ENCODE measurements around the gene CREB3L4. TPM values are rescaled to one million over a fixed set of nuclear protein-coding genes. Genes with fewer than 3 reads are reported as not detected.

Gene CREB3L4
- total and polyA plus RNA-seq, 2 of the 4 experiments (the other 2 are of a cell fraction) = 6.5 to 9.8 TPM

- Histone ChIP-seq H4K5ac (ENCODE audit: low read depth, low read length) (no peak overlapping the region), H3K79me1 (ENCODE audit: low read depth in 1 of 2, low read length in 2 of 2) (peaks cover 0 to 4% of the 10 kb centered on the region in 2 experiments; a peak in 2 of 4 replicates), H3K36me3 (ENCODE audit: control insufficient read depth, insufficient read depth, low read length) (peaks cover 62% of the 10 kb centered on the region), H4K91ac (ENCODE audit: insufficient read depth, low read depth, low read length) (no peak overlapping the region), H3K4me3 (ENCODE audit: insufficient read depth, low read depth, low read length) (no peak overlapping the region), H2AK5ac (ENCODE audit: low read depth, low read length) (no peak overlapping the region), H2BK15ac (ENCODE audit: low read depth, low read length) (no peak overlapping the region), H3K9ac (ENCODE audit: low read depth, low read length) (no peak overlapping the region), H2BK20ac (ENCODE audit: low read depth, low read length) (no peak overlapping the region), H3K56ac (ENCODE audit: extremely low read depth, insufficient read depth, low read length) (no peak overlapping the region), H3K9me1 (ENCODE audit: insufficient read depth, low read length) (peaks cover 6% of the 10 kb centered on the region), H2AFZ (replicated peaks; ENCODE audit: low read length, poor library complexity) (no peak overlapping the region), H3K27ac (ENCODE audit: insufficient read depth, low read length) (no peak overlapping the region), H2AK9ac (replicated peaks; ENCODE audit: low read depth, low read length, poor library complexity) (no peak overlapping the region), H3K14ac (replicated peaks; ENCODE audit: low read depth, low read length) (no peak overlapping the region), H2BK5ac (ENCODE audit: low read depth, low read length, poor library complexity, severe bottlenecking) (no peak overlapping the region), H3K4me2 (ENCODE audit: low read depth, low read length) (no peak overlapping the region), H3K9me3 (ENCODE audit: control insufficient read depth, insufficient read depth, low read length) (no peaks in the 10 kb centered on the region), H3K23ac (ENCODE audit: low read depth, low read length) (no peak overlapping the region), H3K27me3 (ENCODE audit: control insufficient read depth, insufficient read depth, low read length) (no peaks in the 10 kb centered on the region), H3K18ac (ENCODE audit: low read depth, low read length) (no peak overlapping the region), H4K8ac (ENCODE audit: low read depth in 2 of 2, low read length in 2 of 2) (no peak overlapping the region), H4K20me1 (ENCODE audit: insufficient read depth, low read length) (peaks cover 6% of the 10 kb centered on the region; the same call in 1 of the 2 replicates), H3K4ac (ENCODE audit: low read depth, low read length) (no peak overlapping the region), H3K4me1 (ENCODE audit: control insufficient read depth, insufficient read depth, low read length) (peaks cover 7% of the 10 kb centered on the region), H2BK120ac (ENCODE audit: low read depth, low read length) (no peak overlapping the region)
- intact Hi-C loops (cut with micrococcal nuclease) = no loop called here
- ATAC-seq (ENCODE audit: low read depth) (no peak), DNase-seq (no peak)
- in situ Hi-C loops (cut with MboI; ENCODE audit: low sequenced_read_pairs) = no loop called here
- ChIA-PET CTCF (no interaction called here), POLR2A (ENCODE audit: unreplicated experiment) (no interaction called here)
- no peak for TF ChIP-seq CEBPB (IDR thresholded peaks at IDR 0.05; ENCODE audit: low read depth, low read length)
- no peak for TF ChIP-seq RFX5 (IDR thresholded peaks at IDR 0.05; ENCODE audit: low read depth, low read length)
- no peak for TF ChIP-seq MAFK (IDR thresholded peaks at IDR 0.05; ENCODE audit: low read depth, low read length)
- TF ChIP-seq SMC3 (IDR thresholded peaks at IDR 0.05; ENCODE audit: low read depth, low read length) = no peak
- no peak for TF ChIP-seq BHLHE40 (IDR thresholded peaks at IDR 0.05; ENCODE audit: low read depth, low read length)
- no peak for TF ChIP-seq RCOR1 (IDR thresholded peaks at IDR 0.05; ENCODE audit: insufficient replicate concordance, low read length)
- TF ChIP-seq USF2 (IDR thresholded peaks at IDR 0.05; ENCODE audit: low read depth, low read length) = no peak
- no peak for TF ChIP-seq FOS (IDR thresholded peaks at IDR 0.05; ENCODE audit: low read depth, low read length)
- TF ChIP-seq MAZ (IDR thresholded peaks at IDR 0.05; ENCODE audit: borderline replicate concordance, low read depth, low read length) = no peak
- BruUV-seq (replicated peaks) = no TSS peak
- 80% methylated on average over 2 of the region's 14 CpGs; no CpG with 5 or more reads in 1 of the 2 experiments for WGBS, 2 experiments (ENCODE audit: extremely low coverage in 2 of 2, insufficient read length in 1 of 2)
- dilution Hi-C loops (cut with HindIII; ENCODE audit: low sequenced_read_pairs, unreplicated experiment) = no loop called here
Measured at GRCh38 chr1:153933430-153933829, 34.3 kb upstream of the CREB3L4 start.
